Measurements from ENCODE around the gene SEC14L3.

Gene SEC14L3

DNA sequence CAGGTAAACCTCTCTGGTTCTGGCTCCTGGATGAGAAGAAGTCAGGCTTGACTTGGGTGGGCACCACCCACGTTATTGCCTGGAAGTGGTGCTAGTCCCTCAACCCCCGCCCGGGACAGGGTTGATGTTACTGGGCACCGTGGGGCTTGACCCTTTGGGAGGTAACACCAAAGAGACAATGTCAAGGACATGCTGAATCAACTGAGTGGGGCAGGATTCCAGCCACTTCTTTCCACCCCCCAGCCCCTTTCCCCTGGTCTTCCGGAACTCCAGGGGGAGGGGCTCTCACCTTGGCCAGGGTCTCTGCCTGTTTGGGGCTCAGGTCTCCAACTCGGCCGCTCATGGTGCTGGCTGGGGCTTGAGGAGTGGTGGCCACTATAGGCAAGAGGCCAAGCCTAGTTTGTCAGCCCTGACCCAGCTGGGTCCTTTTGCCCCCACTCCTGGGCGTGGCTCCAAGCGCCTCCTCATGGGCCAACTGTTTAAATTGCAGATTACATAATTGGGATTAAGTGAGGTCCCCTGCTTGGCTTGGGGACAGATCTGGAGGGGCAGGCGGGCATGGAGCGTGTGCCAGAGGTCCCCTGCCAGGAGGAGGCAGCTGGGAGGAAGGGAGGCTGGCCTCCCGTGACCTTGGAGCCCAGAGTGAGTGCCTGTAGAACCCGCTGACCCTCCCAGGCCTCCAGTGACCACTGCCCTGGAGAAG lies at the start of gene SEC14L3:
Gene SEC14L3 (minus strand): TSS at position 402 of the 703 bp plus-strand sequence. CDS start 59 bp downstream, at position 343.
- no peak for DNase-seq (ENCODE audit: low read depth)

DNA sequence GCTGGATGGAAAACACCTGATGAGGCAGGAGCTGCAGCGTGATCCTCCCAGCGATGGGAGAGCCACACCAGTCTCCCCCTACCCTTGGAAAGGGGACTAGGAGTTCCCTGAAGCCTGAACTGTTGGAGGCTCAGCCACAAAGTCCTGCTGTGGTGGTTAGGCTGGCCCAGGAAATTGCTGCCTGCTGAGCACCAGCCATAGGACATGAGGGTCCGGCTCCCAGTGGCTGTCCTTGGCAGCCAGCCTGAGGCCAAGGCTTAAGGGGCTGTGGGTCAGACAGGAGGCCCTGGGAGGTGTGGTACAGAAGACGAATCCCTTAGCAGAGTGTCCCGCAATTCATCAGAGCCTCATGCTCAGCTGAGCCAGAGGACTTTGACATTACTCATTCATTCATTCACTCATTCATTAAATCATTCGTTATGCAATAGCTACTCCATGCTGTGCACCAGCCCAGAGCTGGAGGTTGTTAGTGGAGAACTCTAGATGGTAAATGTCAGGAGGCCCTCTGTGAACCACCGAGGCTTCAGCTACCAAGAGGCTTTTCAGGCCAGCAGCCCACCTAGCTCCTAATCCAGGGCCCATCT lies 48.1 kb upstream of the SEC14L3 start:
- DNase-seq (ENCODE audit: low read depth) = no peak

DNA sequence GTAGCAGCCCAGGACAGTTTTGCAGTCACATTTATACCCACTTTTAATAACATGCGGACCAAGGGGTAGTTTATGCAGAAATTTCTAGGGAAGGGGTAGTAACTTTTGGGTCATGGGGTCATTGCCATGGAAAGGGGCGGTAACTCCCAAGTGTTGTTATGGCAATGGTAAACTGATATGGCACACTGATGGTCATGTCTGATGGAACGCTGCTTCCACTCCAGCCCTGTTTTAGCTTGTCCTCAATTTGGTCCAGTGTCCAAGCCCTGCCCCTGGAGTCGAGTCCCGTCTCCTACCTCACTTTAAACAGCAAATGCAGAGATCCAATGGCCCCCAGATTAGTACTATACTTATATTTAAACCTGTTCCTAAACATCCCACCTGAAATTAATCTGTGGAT lies 44.9 kb upstream of the SEC14L3 start:
- no peak for DNase-seq (ENCODE audit: low read depth)

DNA sequence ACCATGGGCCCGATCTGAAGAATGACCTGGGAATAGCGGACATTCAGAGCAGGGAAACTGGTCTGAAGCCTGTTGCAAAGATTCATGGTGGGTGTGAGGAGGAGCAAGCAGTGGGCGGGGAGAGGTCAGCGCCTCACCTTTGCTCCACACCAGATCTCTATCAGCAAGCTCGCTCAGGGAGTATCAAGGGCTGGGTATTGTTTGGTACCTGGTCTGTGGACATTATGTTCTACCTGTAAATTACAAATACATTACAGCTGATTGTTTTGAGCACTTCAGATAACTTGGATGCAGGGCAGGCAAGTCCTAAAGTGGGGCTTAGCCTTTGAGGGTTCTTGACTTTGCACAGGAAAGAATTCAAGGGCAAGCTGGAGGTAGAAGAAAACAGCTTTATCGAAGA lies 44.5 kb upstream of the SEC14L3 start:
- DNase-seq (ENCODE audit: low read depth) = no peak

DNA sequence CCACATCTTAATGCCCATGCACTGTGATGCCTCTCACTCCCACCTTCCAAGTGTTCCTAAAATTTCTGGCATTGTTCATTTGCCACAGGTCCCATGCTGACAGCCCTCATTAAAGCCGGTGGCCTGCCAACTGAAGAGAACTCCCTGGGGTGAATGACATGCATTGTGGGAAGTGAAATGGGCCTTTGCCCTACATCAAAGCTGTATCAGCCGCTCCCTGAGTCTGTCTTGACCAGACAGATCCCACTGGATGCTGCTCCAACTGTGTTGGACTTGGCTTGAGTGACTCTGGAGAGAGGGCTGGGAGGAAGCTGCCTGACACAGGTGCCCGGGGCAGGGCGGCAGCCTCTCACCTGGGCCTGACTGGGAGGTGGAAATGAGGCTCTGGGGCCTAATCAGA lies 42.4 kb upstream of the SEC14L3 start:
- no peak for DNase-seq (ENCODE audit: low read depth)

DNA sequence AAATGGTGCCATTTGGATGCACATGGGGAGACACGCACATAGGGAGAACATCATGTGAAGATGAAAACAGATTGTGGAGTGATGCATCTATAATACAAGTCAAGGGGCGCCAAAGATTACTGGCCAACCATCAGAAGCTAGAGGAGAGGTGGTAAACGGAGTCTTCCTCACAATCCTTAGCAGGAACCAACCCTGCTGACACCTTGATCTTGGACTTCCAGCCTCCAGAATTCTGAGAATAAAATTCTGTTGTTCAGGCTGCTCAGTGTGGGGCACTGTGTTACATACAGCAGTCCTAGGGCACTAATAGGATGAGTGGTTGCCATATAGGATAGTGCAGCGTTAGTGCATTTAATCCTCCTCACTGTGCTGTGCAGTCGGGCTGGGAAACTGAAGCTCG lies 41.6 kb upstream of the SEC14L3 start:
- DNase-seq (ENCODE audit: low read depth) = no peak

DNA sequence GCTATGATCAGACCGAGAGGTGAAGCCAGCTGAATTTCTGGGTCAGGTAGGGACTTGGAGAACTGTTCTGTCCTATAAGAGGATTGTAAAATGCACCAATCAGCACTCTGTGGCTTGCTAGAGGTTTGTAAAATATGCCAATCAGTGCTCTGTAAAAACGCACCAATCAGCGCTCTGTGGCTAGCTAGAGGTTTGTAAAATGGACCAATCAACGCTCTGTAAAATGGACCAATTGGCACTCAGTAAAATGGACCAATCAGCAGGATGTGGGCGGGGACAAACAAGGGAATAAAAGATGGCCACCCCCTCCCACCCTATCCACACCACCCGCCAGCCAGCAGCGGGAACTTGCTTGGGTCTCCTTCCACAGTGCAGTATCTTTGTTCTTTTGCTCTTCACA lies 40.1 kb upstream of the SEC14L3 start:
- no peak for DNase-seq (ENCODE audit: low read depth)

DNA sequence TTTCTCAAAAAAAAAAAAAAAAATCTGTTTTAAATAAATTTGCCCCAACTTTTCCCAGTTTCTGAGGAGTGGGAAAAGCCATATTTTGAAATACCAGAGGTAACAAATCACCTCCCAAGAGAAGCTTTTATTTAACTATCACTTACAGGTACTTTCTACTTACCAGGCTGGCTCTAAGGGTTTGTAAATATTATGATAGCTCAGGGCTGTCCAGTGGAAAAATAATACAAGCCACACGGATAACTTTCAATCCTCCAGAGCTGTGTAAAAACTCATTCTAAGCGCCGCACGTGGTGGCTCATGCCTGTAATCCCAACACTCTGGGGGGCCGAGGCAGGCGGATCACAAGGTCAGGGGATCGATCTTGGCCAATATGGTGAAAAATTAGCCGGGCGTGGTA lies 39.3 kb upstream of the SEC14L3 start:
- DNase-seq (ENCODE audit: low read depth) = no peak

DNA sequence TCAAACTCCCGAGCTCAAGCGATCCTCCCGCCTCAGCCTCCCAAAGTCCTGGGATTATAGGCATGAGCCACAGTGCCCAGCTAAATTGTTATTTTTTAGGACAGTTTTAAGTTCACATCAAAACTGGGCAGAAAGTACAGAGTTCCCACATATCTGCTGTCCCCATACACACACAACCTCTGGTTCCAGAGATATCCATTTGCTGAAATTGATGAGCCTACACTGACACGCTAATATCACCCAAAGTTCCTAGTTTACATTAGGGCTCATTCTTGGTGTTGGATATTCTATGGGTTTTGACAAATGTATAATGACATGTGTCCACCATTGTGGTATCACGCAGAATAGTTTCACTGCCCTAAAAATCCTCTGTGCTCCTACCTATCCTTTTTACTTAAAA lies 36.4 kb upstream of the SEC14L3 start:
- DNase-seq (ENCODE audit: low read depth) = no peak

DNA sequence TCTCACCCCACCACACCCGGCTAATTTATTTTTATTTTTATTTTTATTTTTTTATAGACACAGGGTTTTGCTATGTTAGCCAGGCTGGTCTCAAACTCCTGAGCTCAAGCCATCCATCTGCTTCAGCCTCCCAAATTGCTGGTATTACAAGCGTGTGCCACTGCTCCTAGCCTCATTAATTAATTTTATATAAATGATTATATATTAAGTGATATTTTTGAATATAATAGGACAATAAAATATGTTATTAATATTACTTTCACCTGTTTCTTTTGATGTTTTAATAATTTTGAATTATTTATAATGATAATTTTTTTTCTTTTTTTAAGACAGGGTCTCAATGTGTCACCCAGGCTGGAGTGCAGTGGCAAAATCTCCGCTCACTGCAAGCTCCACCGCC lies 35.9 kb upstream of the SEC14L3 start:
- DNase-seq (ENCODE audit: low read depth) = no peak

DNA sequence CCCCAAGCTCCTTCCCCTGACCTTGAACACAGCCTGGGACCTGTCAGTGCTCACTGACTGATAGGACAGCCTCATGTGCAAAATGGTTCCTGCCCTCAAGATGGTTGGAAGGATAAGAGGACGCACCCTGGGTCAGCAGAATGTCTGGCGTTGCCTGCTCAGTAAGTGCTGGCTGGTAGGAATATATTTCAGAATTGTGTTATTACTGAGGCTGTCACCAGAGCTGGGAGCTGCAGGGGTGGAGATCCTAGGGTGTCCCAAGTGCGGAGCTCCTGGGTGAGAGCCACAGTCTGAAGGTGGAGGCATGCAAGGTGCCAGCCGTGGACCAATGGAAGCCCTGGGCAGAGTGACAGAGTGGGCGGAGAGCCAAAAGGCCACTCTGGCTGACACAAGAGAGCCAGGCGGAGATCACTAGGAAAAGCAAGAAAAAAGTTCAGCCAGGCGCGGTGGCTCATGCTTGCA lies 34.7 kb upstream of the SEC14L3 start:
- no peak for DNase-seq (ENCODE audit: low read depth)

DNA sequence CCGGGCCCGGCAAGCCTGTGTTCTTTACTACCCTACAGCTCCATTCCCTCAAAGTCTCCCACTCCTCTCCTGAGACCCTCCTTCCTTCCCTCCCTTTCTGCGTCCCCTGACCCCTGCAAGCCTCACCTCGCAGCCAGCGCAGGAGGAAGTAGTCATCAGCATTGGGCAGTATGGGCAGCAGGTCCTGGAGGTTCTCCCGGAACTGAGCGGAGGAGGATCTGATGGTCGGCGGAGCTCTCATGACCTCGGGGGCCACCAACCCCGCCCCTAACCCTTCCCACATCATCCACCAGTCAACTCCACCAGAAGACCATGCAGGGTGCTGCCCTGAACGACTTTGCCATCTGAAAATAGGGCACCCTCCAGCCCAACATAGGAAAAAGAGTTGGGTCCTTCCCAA lies 31.7 kb upstream of the SEC14L3 start:
- no peak for DNase-seq (ENCODE audit: low read depth)

DNA sequence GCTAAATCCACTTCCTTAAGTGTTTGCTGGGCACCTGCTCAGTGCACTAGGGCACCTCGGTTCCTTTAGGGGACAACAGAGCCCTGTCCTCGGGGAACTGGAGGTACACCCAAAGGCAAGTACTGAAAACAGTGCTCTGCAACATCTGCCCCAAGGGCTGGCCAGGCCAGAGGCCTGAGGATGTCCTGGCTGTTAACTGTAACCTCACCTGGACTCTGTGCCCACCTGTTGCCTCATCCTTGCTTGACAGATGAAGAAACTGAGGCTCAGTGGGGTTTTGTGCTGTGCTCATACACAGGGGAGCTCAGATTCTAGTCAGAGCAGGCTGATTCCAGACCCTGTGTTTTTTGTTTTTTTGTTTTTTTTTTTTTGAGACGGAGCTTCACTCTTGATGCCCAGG lies 31.1 kb upstream of the SEC14L3 start:
- no peak for DNase-seq (ENCODE audit: low read depth)

DNA sequence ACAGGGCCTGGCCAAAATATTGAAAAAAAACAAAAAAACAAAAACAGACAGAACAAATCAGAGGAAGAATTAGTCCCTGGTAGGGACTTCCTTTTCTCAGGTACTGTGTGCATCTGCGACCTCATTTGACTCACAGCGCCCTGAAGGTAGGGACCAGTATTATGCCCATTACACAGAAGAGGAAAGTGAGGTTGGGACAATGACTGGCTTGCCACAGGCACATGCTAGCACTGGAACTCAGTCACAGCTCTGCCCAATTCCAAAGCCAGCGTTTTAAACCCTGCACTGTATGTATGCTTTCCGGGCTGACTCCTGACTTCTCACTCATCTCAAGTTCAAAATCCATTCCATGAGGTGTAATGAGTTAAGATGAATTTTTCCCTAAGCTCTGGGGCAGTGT lies 30.3 kb upstream of the SEC14L3 start:
- DNase-seq (ENCODE audit: low read depth) = no peak

DNA sequence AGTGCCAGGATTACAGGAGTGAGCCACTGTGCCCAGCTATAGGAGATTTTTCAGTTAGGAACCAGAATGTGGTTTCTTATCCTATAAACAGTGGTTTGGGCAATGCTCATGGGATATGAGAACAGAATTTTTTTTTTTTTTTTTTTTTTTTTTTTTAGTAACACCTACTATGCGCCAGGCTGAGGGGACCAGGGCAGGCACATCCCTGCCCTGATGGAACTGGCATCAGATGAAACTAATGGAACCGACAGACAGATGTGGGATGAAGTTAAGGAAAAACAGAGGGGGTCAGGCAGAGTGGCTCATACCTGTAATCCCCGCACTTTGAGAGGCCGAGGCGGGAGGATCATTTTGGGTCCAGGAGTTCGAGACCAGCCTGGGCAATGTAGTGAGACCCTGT lies 28.8 kb upstream of the SEC14L3 start:
- no peak for DNase-seq (ENCODE audit: low read depth)

DNA sequence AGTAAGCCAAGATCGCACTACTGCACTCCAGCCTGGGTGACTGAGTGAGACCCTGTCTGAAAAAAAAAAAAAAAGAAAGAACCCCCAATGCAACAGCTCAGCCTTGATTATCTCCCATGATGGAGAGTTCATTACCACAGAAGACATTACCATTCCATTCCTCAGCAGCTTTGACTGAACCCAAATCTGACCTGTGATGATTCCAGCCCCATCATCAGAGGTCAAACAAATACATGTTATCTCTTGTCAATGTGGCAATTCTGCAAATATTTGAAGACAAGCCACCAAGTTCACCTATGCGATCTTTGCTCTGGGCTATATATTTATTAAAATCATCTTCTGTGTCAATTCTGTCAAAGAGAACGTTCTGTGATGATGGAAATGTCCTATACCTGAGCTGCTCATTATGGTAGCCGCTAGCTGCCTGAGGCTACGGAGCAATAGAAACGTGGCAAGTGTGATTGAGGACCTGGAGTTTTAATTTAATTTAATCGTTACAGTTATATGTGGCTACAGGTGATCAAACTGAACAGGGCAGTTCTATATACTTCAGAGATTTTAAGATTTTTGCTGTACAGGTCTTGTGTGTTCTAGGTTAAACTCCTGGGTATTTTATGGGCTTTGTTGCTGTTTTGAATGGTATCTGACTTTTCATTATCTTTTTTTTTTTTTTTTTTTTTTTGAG lies 25.8 kb upstream of the SEC14L3 start:
- DNase-seq (ENCODE audit: low read depth) = no peak

DNA sequence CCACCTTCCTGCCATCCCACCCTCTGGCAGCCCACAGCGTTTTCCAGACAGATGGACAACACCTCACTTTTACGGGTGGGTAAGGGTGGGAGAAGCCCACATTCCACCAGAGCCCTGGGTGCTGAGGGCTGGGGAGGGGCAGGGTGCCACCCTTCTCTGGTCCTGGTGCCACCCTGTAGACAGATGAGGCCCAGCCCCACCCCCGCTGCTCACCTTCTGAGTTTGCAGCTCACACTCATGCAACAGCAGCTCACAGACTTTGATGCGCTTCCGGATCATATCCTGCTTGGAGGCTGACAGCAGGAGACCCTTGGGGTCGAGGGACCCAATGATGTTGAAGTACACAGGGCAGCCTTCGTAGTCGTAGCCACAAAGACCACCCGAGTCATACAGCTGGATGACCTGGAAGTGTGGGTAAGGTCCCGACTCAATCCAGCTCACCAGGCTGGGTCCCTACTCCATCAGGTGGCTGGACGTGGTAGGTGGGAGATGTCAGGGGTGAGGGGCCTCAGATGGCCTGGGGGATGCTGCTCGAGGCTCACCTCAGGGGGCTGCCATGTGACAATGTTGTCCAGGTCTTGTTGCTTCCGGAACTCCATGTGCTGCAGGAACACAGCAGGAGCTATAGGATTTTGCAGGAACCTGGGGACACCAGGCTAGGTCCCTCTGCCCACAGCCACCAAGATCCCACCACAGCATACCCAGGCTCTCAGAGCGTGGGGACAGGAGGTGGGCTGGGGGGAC lies 23.4 kb upstream of the SEC14L3 start:
- DNase-seq (ENCODE audit: low read depth) = no peak

DNA sequence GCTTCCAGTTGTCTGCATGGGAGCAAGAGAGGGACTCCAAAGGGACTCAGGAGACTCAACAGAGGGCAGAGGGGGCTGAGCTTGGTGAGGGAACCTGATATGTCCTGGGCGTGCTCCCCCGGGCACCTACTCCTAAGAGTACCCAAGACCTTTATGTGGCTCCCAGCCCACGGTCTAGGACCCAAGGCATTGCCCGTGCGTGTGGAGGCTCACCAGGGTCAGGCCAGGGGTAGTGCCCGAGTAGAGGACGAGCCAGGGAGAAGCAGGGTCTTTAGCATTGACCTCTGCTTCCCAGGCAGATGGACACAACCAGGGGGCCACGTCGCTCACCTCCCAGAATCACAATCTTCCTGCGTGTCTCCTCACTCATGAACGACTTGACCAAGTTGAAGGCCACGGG lies 20.3 kb upstream of the SEC14L3 start:
- no peak for DNase-seq (ENCODE audit: low read depth)

DNA sequence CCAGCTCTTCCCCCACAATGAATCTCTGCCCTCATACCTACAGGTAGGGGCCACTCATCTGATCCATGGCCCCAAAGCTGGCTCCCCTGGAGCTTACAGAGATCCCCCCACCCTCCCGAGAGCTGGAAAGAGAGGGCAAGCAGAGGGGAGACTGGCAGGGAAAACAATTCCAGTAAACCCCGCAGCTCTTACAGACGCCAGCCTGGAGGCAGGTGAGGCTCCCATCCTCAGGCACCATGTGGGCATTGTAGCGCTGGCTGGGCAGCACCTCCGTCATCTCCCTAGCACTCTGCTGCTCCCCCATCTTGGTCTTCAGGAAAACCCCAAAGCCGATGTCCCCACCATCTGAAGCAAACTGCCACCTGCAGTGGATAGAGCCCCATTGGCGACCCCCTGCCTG lies 19.6 kb upstream of the SEC14L3 start:
- no peak for DNase-seq (ENCODE audit: low read depth)

DNA sequence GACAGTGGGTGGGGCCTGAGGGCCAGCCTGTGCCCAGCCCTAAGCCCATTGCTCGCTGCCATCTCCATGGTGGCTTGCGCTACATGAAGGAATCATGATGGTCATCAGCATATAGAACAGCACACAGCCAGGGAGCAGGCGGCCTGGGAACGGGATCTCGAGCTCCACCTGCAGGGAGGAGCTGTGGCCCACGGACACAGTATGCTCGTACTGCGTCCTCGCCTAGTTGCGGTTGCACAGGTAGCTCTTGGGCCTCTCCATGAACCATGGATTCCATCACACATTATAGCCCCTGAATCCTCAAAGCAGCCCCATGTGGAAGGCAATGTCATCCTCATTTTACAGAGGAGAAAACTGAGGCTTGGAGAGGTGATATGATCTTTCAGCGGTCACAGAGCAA lies 18.6 kb upstream of the SEC14L3 start:
- DNase-seq (ENCODE audit: low read depth) = no peak

DNA sequence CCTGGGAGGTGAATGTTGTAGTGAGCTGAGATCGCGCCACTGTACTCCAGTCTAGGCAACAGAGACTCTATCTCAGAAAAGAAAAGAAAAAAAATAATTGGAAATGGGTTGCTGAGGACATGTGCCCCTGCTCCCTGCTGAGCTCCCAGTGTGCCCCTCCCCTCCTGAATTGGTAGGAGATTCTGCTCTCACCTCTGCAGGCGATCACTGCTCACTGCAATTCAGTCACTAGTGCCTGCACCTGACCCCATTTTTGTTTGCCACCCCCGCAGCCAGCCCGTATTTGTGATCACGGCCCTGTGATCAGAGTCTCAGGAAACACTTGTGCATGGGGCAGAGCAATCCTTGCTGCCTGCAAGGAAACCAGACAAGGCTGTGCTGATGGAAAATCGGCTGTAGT lies 16.3 kb upstream of the SEC14L3 start:
- no peak for DNase-seq (ENCODE audit: low read depth)

DNA sequence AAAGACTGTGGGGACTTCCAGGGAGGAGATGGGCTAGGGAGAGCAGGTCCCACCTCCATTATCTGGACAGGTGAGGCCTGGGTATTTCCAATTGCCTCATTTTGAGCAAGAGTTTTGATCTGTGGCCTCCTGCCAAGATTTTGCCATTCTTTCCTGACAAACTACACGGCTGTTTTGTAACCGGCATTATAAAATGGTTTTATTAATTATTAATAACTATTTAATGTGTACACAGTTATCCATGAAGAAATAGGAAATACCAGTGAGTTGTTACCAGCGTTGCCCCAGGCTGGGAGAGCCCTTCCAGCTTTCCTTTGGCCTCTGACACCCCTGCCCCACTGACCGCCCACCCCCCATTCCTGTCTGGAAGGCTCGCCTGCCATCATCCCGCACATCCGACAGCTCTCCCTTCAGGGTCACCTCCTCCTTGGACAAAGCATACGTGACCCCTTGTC lies 14.9 kb upstream of the SEC14L3 start:
- no peak for DNase-seq (ENCODE audit: low read depth)

DNA sequence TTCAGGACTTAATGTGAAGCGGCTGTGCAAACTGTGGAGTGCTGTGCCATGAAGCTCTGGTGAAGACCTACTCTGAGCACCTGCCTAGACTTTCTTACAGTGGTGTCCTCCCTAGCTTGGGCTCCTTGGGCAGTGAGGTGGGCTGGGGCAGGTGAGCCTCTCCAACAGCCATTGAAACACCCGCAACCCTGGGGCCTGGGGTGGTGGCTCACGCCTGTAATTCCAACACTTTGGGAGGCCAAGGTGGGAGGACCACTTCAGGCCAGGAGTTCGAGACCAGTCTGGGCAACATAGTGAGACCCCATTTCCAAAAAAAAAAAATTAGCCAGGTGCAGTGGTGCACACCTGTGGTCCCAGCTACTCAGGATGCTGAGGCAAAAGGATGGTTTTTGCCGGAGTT lies 14.3 kb upstream of the SEC14L3 start:
- DNase-seq (ENCODE audit: low read depth) = no peak
